Stimulated activated CD8-positive, alpha-beta memory T cell treated with anti-CD3 and anti-CD28 coated beads, Interleukin-15, amount 100 ng/mL, for 4 hours (primary cell): ENCODE data around the gene CELSR3.

Source experiments
- DNase-seq, 2 donors: peaks; one replicate each; pipeline ENCODE4 v3.0.0-alpha.2; 2020; ENCODE audit warnings: low read depth in 2 of 2

The CELSR3 gene

GRCh38 chr3:48599509-48600285, 63.0 kb downstream of the CELSR3 start:
- DNase-seq: no peak

GRCh38 chr3:48599077-48599501, 63.6 kb downstream of the CELSR3 start:
- no peak for DNase-seq

- no peak for DNase-seq
Observed at GRCh38 chr3:48598323-48599076, 64.2 kb downstream of the CELSR3 start.

- DNase-seq: no peak
Observed at GRCh38 chr3:48597408-48597800, 65.3 kb downstream of the CELSR3 start.

GRCh38 chr3:48596676-48597407, 65.8 kb downstream of the CELSR3 start:
- DNase-seq: no peak

- no peak for DNase-seq
Observed at GRCh38 chr3:48596157-48596556, 66.5 kb downstream of the CELSR3 start.

GRCh38 chr3:48595526-48596121, 67.1 kb downstream of the CELSR3 start:
- no peak for DNase-seq

- no peak for DNase-seq
Observed at GRCh38 chr3:48595075-48595525, 67.6 kb downstream of the CELSR3 start, which contains the start of gene COL7A1. Gene COL7A1 (minus strand): TSS chr3:48595329. CDS start chr3:48595159, 170 bp downstream.

- no peak for DNase-seq
Observed at GRCh38 chr3:48594417-48595049, 68.2 kb downstream of the CELSR3 start.

GRCh38 chr3:48593337-48593736, 69.3 kb downstream of the CELSR3 start:
- DNase-seq: no peak

GRCh38 chr3:48592519-48593087, 70.1 kb downstream of the CELSR3 start:
- no peak for DNase-seq

GRCh38 chr3:48591886-48592518, 70.7 kb downstream of the CELSR3 start:
- DNase-seq: no peak

GRCh38 chr3:48591436-48591835, 71.2 kb downstream of the CELSR3 start:
- DNase-seq: no peak

GRCh38 chr3:48588230-48588629, 74.5 kb downstream of the CELSR3 start:
- DNase-seq: no peak

- no peak for DNase-seq
Observed at GRCh38 chr3:48587686-48588085, 75.0 kb downstream of the CELSR3 start.
